Vagina (tissue), 2 donors: ENCODE measurements around the gene RHOT2.

Experiments used
- POLR2A ChIP-seq, 2 donors: fragments of 450-650 bp; IDR thresholded peaks; one replicate each; pipeline ENCODE4 v1.6.1; 2017; ENCODE audit warnings: antibody characterized with exemption in 2 of 2, mild to moderate bottlenecking in 2 of 2, moderate library complexity in 2 of 2
- TF ChIP-seq, protein P1 (sequence below), 3 experiments: fragments of 450-650 bp in 2 of 3; fragments of 200-600 bp in 1 of 3; sonication (generic) in 1 of 3; IDR thresholded peaks; one replicate each; pipeline ENCODE4 v1.5.1; 2017 to 2019; ENCODE audit warnings: antibody characterized with exemption in 3 of 3, mild to moderate bottlenecking in 2 of 3, moderate library complexity in 2 of 3

GRCh38 chr16:704552-705380, 36.8 kb downstream of the RHOT2 start:
- TF ChIP-seq, protein P1, sequence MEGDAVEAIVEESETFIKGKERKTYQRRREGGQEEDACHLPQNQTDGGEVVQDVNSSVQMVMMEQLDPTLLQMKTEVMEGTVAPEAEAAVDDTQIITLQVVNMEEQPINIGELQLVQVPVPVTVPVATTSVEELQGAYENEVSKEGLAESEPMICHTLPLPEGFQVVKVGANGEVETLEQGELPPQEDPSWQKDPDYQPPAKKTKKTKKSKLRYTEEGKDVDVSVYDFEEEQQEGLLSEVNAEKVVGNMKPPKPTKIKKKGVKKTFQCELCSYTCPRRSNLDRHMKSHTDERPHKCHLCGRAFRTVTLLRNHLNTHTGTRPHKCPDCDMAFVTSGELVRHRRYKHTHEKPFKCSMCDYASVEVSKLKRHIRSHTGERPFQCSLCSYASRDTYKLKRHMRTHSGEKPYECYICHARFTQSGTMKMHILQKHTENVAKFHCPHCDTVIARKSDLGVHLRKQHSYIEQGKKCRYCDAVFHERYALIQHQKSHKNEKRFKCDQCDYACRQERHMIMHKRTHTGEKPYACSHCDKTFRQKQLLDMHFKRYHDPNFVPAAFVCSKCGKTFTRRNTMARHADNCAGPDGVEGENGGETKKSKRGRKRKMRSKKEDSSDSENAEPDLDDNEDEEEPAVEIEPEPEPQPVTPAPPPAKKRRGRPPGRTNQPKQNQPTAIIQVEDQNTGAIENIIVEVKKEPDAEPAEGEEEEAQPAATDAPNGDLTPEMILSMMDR (IDR thresholded peaks at IDR 0.05) = no peak
- TF ChIP-seq POLR2A (IDR thresholded peaks at IDR 0.05) = no peak
